ENCODE results near the gene AP1S1.
"Not testable (repeated sequence)": the region's sequence is repeated elsewhere in the genome, so short reads cannot be mapped to it uniquely, and the experiment has no call there.

The AP1S1 gene

DNA sequence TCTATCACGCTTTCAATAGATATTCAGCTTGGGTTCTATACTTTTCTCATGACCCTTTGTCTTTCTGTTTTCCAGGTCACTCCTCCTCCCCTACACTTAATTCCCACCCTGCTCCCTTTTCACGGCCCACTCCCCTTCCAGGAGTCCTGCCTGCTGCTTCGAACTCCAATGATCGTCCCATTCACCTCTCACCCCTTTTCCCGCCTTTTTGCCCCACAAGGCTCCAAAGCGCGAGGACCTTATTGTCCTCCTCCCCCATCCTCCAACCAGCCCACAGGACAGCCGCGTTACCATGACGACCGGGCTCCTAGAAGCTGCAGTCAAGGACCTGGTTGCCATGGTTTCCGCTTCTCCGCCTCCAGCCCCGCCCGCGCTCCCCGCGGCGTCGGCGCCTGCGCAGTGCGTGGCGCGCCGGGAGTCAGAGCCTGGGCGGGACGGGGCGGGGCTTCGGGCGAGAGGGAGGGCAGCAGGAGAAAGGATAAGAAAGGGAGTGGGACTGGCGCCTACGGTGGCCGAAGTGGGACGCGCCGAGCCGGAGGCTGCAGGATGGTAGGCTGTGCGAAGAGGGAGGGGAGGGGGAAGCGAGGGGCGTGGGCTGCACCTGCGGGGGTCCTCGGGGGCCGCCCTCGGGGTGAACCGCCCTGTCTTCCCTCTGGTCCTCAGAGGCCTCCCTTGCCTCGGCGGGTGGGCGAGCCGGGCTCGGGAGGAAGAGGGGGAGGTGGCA lies at the start of gene AP1S1:
Gene AP1S1, plus strand, starts transcription at position 508 of the 724 bp plus-strand sequence. Its CDS starts 39 bp downstream, at position 547.
- DNase-seq (ENCODE audit: low read depth), result no peak

DNA sequence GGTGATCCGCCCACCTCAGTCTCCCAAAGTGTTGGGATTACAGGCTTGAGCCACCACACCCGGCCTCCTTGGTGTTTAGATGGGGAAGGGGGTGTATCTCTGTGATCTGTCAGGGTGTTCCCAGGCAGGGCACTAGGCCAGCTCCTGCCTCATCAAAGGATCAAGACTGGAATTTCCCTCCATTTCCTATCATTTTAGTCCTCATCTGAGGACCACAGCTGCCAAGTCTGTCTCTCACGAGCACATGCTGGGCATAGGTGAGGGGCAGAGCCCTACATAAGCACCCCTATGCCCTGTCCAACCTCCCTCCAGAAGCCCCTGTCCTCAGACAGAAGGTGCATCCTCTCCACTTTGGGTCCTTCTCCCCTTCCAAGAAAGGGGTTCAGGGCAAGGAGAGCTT lies 49.5 kb upstream of the AP1S1 start:
- DNase-seq (ENCODE audit: low read depth), result no peak

DNA sequence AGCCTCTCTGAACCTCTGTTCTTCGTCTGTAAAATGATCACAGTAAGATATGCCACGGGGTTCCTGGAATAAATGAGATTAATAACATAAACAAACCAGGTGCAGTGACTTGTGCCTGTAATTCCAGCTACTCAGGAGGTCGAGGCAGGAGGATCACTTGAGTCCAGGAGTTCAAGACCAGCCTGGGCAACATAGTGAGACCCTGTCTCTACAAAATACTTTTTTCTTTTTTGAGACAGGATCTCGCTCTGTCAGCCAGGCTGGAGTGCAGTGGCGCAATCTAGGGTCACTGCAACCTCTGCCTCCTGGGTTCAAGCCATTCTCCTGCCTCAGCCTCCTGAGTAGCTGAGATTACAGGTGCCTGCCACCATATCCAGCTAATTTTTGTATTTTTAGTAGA lies 49.0 kb upstream of the AP1S1 start:
- DNase-seq (ENCODE audit: low read depth), result not testable (repeated sequence)

DNA sequence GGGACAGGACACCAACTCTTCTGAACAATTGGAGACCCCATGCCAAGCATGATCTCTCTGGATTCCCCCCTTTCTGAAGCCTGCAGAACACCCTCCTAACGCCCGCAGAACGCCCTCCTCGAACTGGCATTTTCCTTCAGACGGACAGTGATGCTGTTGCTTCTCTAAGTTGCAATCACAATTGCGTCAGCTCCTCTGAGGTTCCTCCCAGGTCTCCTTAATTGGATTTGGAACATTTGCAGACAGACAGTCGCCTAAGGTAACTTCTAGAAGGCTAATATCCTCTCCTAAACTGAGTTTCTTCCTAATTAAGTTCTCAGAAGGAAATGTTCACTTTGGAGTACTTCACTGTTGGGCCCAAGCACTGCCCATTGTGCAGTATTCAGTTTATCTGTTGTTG lies 47.9 kb upstream of the AP1S1 start:
- DNase-seq (ENCODE audit: low read depth), result no peak

DNA sequence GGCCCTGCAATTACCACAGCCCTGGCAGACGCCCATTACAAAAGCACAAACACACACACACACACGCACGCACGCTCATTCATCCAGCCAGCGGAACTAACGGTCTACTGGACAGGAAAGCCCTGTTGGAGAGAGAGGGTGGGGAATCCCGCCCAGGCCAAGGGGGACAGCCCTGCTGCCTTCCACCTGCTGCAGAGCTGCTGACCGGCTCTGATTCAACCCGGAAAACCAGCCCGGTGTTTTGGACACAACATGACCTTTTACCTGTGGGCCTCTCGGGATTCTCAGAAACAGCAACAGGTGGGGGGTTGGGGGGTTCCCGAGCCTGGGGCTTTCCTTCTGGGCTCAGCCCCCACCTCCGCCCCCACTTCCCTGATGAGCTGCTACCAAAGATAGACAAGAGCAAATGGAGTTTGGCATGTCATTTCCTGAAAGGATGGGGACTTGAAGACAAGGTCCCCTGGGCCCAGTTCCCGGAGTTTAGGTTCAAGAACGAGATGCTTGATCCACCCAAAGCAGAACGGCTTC lies 45.9 kb upstream of the AP1S1 start:
- DNase-seq (ENCODE audit: low read depth), result no peak

DNA sequence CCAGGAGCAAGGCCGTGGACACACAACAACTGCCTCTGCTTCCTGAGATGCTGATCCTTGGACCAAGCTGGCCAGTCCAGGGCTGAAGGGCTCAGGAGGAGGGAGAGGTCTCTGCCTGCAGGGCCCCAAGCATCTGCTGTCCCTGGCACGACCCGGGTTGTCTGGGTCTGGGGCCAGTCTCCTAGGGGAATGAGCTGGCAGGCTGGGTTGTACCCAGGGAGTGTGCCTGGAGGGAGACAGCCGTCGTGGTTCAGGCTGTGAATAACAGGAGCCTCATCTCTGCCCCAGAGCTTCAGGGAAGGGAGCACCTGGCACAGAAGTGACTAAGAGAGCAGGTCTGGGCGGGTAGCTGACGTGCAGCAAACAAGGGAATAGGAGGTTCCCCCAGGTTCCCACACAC lies 45.3 kb upstream of the AP1S1 start:
- no peak for DNase-seq (ENCODE audit: low read depth)

DNA sequence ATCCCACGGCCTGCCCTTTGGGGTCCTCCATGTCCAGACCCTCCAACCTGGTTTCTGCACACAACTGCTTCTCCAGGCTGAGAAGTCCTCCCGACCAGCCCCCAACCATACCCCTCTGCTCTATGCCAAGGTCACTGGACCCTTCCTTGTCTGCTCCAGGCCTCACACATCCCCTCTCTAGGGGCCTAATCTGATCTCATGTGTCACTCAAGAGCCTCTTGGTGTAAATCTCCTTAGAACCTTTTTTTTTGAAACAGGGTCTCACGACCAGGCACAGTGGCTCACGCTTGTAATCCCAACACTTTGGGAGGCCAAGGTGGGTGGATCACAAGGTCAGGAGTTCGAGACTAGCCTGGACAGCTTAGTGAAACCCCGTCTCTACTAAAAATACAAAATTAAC lies 44.9 kb upstream of the AP1S1 start:
- DNase-seq (ENCODE audit: low read depth), result no peak

DNA sequence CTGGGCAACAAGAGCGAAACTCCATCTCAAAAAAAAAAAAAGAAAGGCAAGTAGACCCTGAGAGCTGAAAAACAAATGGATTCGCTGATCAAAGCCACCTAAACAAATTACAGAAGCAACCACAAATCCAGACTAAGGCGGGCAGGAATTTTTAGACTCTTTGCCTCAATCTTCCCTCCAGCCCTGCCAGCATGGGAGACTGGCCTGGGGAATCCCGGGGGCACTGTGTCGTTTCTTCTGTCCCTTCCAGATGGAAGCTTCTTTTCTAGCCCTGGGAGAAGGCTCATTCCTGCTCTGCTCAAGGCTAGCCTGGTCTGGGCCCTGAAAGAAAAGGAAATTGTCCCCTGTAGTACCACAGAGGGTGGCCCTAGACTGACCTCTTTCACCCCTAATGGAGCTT lies 43.0 kb upstream of the AP1S1 start:
- DNase-seq (ENCODE audit: low read depth), result no peak

DNA sequence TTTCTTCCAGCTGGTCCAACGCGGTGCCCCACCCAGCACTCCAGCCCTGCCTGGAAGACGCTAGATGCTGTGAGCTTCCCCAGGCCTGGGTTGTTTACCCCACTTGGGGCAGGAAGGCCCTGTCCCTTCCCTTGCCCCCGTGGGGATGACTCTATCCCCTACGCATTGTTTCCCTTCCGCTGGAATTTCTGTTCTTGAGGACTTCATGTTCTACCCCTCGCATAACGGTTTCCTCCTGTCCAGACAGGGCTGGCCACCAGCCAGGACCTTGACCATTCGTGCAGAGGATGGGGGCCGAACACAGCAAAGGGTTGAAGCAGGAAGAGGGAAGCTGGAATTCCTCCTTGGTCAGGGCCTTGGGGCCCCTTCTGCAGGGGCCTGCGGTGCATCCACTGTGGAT lies 42.0 kb upstream of the AP1S1 start:
- peak; percentile 89 for DNase-seq (ENCODE audit: low read depth)

DNA sequence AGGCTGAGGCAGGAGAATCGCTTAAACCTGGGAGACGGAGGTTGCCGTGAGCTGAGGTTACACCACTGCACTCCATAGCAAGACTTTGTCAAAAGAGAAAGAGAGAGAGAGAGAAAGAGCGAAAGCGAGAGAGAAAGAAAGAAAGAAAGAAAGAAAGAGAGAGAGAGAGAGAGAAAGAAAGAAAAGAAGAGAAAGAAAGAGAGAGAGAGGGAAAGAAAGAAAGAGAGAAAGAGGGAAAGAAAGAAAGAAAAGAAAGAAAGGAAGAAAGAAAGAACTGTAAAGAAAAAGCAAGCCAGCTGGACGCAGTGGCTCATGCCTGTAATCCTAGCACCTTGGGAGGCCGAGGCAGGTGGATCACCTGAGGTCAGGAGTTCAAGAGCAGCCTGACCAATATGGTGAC lies 41.1 kb upstream of the AP1S1 start:
- not testable (repeated sequence) for DNase-seq (ENCODE audit: low read depth)

DNA sequence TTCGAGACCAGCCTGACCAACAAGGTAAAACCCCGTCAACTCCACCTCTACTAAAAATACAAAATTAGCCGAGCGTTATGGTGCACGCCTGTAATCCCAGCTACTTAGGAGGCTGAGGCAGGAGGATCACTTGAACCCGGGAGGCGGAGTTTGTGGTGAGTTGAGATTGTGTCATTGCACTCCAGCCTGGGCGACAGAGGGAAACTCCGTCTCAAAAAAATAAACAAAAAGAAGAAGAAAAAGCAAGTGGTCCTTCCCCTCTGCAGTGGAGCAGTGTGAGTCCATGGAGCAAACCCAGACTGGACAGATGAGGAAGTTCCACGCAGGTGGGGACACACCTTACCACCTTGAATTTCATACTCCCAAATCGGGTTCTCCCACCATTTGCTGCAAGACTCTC lies 40.4 kb upstream of the AP1S1 start:
- DNase-seq (ENCODE audit: low read depth), result no peak

DNA sequence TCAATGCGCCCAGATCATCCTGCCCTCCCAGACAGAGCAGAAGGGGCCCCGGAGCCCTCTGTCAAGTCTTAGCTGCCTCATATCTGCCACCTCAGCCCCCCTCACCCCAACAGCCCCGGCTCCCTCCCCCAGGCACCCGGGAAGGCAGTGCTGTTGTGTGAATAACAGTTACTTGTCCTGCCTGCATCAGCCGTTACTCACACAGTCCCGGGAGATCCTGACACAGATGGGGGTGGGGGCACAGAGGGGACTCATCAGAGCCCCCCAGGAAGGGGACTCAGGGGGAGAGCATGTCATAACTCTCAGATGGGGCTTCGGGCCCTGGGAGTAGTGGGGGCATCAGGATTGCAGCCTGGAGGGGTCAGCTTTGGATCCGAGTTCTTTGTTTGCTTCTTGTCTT lies 39.8 kb upstream of the AP1S1 start:
- DNase-seq (ENCODE audit: low read depth), result no peak

DNA sequence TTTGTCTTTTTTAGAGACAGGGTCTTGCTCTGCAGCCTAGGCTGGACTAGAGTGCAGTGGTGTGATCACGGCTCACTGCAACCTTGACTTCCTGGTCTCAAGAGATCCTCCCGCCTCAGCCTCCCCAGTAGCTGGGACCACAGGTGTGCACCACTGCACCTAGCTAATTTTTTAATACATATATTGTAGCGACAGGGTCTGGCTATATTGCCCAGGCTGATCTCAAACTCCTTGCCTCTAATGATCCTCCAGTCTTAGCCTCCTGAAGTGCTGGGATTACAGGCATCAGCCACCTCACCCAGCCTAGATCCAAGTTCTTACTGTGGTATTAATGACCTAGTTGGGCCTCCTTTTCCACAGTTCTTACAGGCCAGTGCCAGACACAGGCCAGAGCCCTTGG lies 39.1 kb upstream of the AP1S1 start:
- no peak for DNase-seq (ENCODE audit: low read depth)

DNA sequence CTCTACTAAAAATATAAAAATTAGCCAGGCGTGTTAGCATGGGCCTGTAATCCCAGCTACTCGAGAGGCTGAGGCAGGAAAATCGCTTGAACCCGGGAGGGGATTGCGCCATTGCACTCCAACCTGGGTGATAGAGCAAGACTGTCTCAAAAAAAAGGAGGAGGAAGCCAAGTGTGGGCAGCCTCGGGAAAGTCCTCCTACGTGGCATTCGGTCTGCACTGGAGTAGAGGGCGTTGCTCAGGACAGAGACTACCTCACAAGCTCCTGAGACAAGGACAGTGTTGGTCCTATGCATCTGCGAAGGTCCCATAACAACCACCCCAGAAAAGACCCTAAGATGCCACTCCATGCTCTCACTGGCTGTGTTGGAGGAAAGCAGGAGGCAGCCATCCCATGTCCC lies 37.4 kb upstream of the AP1S1 start:
- DNase-seq (ENCODE audit: low read depth), result no peak

DNA sequence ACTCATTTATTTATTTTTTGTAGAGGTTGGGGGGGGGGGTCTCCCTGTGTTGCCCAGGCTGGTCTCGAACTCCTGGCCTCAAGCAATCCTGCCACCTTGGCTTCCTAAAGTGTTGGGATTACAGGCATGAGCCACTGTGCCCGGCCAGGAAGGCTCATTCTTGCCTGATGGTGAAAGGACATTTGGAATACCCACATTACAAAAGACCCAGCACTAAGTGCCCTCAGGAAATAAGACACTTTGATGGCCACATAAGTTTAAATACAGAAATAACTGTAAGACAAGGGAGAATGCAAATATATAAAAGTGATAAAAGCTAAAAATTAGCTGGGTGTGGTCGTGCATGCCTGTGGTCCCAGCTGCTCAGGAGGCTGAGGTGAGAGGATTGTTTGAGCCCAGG lies 35.4 kb upstream of the AP1S1 start:
- DNase-seq (ENCODE audit: low read depth), result no peak

DNA sequence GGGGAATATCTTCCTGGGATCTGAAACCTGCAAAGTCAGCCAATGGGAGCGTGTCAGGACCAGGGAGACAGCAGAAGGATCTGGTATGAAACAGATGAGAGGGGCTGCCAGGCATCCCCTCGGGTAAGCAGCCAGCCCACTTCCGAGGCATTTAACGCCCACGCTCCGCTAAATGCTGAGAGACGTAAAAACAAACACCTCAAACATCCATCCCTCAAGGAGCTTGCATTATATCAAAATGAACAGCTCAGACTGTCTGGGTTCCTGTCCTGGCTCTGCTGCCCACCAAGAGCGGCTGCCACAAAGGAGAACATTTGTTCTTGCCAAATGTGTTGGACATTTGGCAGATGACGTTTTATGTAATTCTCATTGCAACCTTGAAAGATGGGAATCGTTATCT lies 34.4 kb upstream of the AP1S1 start:
- DNase-seq (ENCODE audit: low read depth), result no peak

DNA sequence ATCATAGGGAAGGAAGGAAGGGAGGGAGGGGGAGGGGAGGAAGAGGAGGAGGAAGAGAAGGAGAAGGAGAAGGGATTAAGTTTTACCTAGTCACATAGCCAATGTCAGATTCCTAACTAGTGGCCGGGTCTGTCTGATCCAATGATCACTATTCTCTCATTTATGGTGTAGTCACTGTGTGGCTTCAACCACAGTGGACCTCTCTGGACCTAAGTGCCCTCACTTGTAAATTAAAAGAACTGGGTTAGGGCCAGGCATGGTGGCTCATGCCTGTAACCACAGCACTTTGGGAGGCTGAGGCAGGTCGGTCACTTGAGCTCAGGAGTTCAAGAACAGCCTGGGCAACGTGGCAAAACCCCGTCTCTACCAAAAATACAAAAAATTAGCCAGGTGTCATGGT lies 34.0 kb upstream of the AP1S1 start:
- no peak for DNase-seq (ENCODE audit: low read depth)

DNA sequence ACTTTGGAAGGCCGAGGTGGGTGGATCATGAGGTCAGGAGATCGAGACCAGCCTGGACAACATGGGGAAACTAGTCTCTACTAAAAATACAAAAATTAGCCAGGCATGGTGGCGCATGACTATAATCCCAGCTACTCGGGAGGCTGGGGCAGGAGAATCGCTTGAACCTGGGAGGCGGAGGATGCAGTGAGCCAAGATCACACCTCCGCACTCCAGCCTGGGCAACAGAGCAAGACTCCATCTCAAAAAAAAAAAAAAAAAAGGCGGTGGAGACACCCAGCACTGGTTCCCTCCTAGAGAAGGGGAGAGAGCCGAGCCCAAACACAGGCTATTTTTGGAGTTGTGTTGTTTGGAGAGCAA lies 32.7 kb upstream of the AP1S1 start:
- DNase-seq (ENCODE audit: low read depth), result not testable (repeated sequence)

DNA sequence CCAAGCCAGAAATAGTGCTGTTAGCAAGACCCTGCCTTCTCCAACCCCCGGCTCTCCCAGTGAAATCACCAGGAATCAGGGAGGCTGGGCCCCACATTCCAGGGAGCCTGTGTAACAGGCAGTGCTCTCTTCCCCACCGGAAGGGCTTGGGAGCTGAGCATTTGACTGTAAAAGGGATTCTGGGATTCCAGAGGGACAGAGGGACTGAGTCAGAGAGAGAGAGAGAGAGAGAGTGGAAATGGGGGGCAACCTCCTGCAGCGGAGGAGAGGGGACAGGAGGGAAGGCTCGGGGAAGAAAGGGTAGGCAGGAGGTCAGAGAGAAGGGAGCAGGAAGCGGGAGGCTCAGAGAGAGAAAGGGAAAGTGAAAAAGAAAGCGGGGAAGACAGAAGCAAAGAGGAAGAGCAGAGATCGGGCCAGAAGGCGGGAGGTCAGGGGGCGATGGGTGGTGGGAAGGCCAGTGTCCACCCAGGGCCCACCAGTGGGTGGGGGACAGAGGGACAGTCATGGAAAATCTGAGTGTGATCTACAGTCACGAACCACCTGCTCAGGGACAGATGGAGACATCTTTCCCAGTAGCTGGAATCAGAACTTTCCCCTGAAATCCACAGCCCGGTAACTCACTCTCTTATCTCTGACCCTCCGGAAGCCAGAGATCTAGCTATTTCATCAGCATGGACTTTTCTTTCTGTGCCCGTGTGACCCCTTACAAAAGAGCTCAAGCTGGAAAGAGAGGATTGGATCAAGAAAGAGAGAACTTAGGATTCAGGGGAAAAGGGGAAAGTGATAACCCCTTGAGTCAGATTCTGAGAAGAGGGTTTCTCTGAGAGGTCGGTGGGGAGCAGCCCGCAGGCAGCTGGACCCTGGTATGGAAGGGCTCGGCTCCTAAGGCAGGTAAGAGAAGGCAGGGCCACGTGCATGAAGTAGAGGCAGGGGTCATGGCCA lies 32.0 kb upstream of the AP1S1 start:
- DNase-seq (ENCODE audit: low read depth), result peak; percentile 96

DNA sequence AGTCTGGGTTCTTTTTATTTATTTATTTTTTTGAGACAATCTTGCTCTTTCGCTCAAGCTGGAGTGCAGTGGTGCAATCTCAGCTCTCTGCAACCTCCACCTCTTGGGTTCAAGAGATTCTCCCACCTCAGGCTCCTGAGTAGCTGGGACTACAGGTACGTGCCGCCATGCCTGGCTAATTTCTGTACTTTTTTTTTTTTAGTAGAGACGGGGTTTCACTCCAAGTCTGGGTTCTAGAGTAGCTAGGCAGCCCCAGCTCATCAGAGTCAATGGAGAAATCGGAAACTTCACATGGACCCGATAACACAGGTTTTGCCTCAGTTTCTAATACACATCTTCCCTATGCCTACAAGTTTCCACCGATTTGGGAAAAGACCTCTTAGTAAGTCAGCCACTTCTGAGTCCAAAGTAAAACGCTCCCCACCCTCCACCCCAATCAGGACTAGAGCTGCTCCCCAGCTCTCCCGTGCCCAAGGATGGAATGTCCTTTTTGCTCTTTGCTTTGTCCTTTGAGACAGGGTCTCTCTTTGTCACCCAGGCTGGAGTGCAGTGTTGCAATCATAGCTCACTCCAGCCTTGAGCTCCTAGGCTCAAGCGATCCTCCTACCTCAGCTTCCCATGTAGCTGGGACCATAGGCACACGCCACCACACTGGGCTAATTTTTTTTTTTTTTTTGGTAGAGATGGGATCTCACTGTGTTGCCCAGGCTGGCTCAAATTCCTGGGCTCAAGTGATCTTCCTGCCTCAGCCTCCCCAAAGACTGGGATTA lies 31.2 kb upstream of the AP1S1 start:
- DNase-seq (ENCODE audit: low read depth), result no peak

DNA sequence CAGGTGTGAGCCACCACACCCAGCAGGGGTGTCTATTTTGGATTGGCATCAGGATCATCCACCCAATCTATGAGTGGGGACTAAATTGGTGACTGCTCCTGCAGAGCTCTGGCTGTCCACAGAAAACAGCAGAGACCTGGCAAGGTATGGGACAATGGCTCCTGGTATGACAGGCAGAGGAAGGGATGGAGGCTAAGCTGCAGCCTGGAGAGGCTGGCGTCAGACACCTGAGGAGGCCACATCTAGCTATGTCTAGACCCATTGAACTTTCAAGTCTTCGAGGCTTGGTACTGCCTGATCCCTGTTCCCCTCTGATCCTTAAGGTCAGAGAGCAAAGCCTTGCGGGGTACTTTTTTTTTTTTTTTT lies 30.6 kb upstream of the AP1S1 start:
- DNase-seq (ENCODE audit: low read depth), result no peak

DNA sequence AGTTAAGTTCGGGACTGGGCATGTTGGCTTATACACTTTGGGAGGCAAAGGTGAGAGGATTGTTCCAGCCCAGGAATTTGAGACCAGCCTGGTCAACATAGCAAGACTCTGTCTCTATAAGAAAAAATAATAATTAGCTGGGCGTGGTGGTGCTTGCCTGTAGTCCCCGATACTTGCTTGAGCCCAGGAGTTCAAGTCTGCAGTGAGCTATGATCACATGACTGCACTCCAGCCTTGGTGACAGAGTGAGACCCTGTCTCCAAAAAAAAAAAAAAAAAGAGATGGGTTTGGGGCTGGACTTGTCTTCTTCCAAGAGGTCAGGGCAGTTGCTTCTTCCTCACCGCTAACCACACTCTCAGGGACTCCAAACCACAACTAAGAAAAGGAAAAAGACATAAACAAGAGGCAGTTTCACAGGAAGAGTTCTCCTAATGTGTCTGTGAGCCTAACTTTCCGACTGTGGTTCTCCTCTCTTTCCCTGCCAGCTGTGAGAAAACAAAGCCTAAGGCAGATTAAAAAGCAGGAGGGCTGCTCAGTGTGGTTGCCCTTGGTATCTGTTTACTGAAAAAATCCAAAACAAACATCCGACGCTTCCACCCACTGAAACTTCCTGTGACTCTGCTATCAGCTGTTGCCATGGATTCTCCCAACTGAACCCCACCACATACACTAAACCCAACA lies 29.8 kb upstream of the AP1S1 start:
- DNase-seq (ENCODE audit: low read depth), result peak; percentile 77

Measured in non-pigmented ciliary epithelial cell (primary cell).